NCI-H446 (cell line): ENCODE data around the gene WIPF3.

Experiments
- DNase-seq, 2 experiments: peaks; one replicate each; lab custom pipeline; 2025; lab: John Stamatoyannopoulos, UW

WIPF3 gene

GRCh38 chr7:29847916-29848315 is 41.6 kb downstream of the WIPF3 start:
- DNase-seq, result no peak

- no peak for DNase-seq
Observed at GRCh38 chr7:29848941-29849340, 42.6 kb downstream of the WIPF3 start.

- no peak for DNase-seq
Observed at GRCh38 chr7:29851487-29851886, 45.2 kb downstream of the WIPF3 start.

GRCh38 chr7:29852457-29852856 is 46.1 kb downstream of the WIPF3 start:
- DNase-seq, result no peak

- no peak for DNase-seq
Observed at GRCh38 chr7:29853072-29853471, 46.8 kb downstream of the WIPF3 start.

- DNase-seq, result no peak
Observed at GRCh38 chr7:29853789-29854188, 47.5 kb downstream of the WIPF3 start.

- DNase-seq, result no peak
Observed at GRCh38 chr7:29854257-29854938, 48.1 kb downstream of the WIPF3 start.

- DNase-seq, result no peak
Observed at GRCh38 chr7:29857654-29858053, 51.3 kb downstream of the WIPF3 start.

- no peak for DNase-seq
Observed at GRCh38 chr7:29858191-29858951, 52.1 kb downstream of the WIPF3 start.

- DNase-seq, result no peak
Observed at GRCh38 chr7:29859104-29859503, 52.8 kb downstream of the WIPF3 start.

- no peak for DNase-seq
Observed at GRCh38 chr7:29859524-29860185, 53.3 kb downstream of the WIPF3 start.

GRCh38 chr7:29860186-29860585 is 53.9 kb downstream of the WIPF3 start:
- DNase-seq, result no peak

- DNase-seq, result no peak
Observed at GRCh38 chr7:29861884-29862283, 55.6 kb downstream of the WIPF3 start.

GRCh38 chr7:29864656-29865055 is 58.3 kb downstream of the WIPF3 start:
- no peak for DNase-seq

GRCh38 chr7:29865526-29865925 is 59.2 kb downstream of the WIPF3 start:
- DNase-seq, result no peak

- peak in 1 of 2 experiments; percentile 53 for DNase-seq
Observed at GRCh38 chr7:29866490-29866930, 60.2 kb downstream of the WIPF3 start.

GRCh38 chr7:29871787-29872398 is 65.6 kb downstream of the WIPF3 start:
- no peak for DNase-seq

- DNase-seq, result no peak
Observed at GRCh38 chr7:29873644-29874294, 67.5 kb downstream of the WIPF3 start.

GRCh38 chr7:29875741-29876140 is 69.4 kb downstream of the WIPF3 start:
- DNase-seq, result no peak

- DNase-seq, result no peak
Observed at GRCh38 chr7:29877196-29877595, 70.9 kb downstream of the WIPF3 start.

GRCh38 chr7:29878081-29878688 is 71.9 kb downstream of the WIPF3 start:
- peak; percentile 30 to 74 for DNase-seq

GRCh38 chr7:29879609-29880008 is 73.3 kb downstream of the WIPF3 start:
- DNase-seq, result no peak
